ENCODE results near the gene MORC2.

- TF ChIP-seq BCL11A (tag by site-specific recombination; IDR thresholded peaks at IDR 0.05; ENCODE audit: low read depth) (no peak), ZNF449 (tag by site-specific recombination; IDR thresholded peaks at IDR 0.05) (no peak), ZNF580 (tag by site-specific recombination; IDR thresholded peaks at IDR 0.05) (peak; percentile 74), CTCF (tag by site-specific recombination; IDR thresholded peaks at IDR 0.05) (no peak), ZNF513 (tag by site-specific recombination; IDR thresholded peaks at IDR 0.05) (no peak), ZNF302 (tag by site-specific recombination; IDR thresholded peaks at IDR 0.05; ENCODE audit: low read depth) (no peak), YY1 (tag by site-specific recombination; IDR thresholded peaks at IDR 0.05) (peak; percentile 84), ZNF138 (tag by site-specific recombination; IDR thresholded peaks at IDR 0.05; ENCODE audit: borderline replicate concordance) (no peak), REST (tag by site-specific recombination; IDR thresholded peaks at IDR 0.05) (no peak), ZNF404 (tag by site-specific recombination; IDR thresholded peaks at IDR 0.05) (no peak), TCF7L2 (IDR thresholded peaks at IDR 0.05; ENCODE audit: borderline replicate concordance, low read depth, low read length) (no peak), MYNN (tag by site-specific recombination; IDR thresholded peaks at IDR 0.05; ENCODE audit: borderline replicate concordance) (no peak), ZNF529 (tag by site-specific recombination; IDR thresholded peaks at IDR 0.05; ENCODE audit: insufficient replicate concordance) (no peak), ZNF23 (tag by site-specific recombination; IDR thresholded peaks at IDR 0.05; ENCODE audit: borderline replicate concordance) (no peak)
Measured at GRCh38 chr22:30968924-30969531, 454 bp upstream of the MORC2 start, which contains the start of gene TUG1.
